ENCODE data around the gene OR10A6. TPM values are rescaled to one million over a fixed set of nuclear protein-coding genes. Genes with fewer than 3 reads are reported as not detected.

OR10A6 gene
- total RNA-seq, 1 donor from 2014 or later: not detected

DNA sequence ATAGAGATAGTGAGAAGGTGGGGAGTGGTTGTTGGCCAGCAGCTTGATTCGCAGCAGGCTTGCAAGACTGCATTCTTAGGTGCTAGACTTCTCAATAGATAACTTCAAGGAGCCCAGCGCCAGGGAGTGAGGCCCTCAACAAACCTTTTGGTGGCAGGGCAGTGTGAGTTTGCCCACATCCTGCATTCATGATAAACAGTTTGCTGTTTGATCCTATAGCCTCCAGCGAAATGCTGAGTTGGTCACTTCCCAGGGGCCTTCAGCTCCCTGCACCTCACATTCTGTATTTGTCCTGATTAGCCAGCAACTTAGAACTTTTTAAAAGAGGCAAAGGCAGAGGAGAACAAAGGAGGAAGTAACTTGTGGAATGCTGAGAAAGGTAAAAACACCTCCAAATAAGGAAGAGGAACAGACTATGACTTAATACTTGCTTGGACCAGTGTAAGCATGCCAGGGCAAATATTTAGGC is 25.1 kb downstream of the OR10A6 start:
- no peak for DNase-seq (ENCODE audit: low read depth)
- TF ChIP-seq, protein P1, sequence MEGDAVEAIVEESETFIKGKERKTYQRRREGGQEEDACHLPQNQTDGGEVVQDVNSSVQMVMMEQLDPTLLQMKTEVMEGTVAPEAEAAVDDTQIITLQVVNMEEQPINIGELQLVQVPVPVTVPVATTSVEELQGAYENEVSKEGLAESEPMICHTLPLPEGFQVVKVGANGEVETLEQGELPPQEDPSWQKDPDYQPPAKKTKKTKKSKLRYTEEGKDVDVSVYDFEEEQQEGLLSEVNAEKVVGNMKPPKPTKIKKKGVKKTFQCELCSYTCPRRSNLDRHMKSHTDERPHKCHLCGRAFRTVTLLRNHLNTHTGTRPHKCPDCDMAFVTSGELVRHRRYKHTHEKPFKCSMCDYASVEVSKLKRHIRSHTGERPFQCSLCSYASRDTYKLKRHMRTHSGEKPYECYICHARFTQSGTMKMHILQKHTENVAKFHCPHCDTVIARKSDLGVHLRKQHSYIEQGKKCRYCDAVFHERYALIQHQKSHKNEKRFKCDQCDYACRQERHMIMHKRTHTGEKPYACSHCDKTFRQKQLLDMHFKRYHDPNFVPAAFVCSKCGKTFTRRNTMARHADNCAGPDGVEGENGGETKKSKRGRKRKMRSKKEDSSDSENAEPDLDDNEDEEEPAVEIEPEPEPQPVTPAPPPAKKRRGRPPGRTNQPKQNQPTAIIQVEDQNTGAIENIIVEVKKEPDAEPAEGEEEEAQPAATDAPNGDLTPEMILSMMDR (conservative IDR thresholded peaks at IDR 0.05; ENCODE audit: low read depth, low read length): no peak
- H3K4me3 ChIP-seq (ENCODE audit: low read depth, low read length): no peak overlapping the region

DNA sequence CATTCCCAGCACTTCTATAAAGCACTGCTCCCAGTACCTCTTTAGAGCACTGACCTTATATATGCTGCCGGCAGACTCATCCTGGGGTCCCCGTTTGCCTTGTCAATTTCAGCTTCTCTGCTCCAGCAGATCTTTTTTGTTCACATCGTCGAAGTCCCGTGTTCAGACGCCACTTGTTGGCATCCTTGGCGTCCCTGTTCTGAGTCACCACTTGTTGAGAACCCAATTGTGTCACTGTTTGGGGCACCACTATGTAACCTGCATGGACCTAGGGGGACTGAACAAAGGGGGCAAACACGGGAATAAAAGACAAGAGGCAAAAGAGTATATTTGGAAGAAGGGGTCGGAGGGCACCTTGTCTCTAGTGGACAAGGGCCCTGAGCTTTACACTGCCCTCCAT is 25.5 kb downstream of the OR10A6 start:
- no peak overlapping the region for H3K4me3 ChIP-seq (ENCODE audit: low read depth, low read length)
- DNase-seq (ENCODE audit: low read depth): no peak
- TF ChIP-seq, protein P1 (conservative IDR thresholded peaks at IDR 0.05; ENCODE audit: low read depth, low read length): no peak

DNA sequence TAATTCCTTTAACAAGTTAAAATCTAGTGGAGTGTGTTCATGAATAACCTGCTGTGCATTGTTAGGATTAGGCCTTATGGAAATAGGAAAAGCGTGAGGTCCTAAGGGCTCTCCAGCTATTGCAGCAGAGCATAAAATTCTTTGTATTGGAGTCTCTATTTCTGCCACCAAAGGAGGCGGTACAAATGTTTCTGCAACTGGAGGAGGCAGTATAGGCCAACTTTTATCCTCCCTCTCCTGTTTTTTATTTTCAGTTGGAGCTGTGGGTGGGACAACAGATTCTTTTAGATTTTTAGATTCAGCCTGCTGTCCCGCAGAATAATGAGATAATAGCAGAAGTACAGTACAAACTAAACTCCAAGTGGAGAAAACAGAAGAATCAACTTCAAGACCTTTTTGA is 26.2 kb downstream of the OR10A6 start:
- H3K4me3 ChIP-seq (ENCODE audit: low read depth, low read length): no peak overlapping the region
- no peak for DNase-seq (ENCODE audit: low read depth)
- TF ChIP-seq, protein P1 (conservative IDR thresholded peaks at IDR 0.05; ENCODE audit: low read depth, low read length): peak; percentile 36

DNA sequence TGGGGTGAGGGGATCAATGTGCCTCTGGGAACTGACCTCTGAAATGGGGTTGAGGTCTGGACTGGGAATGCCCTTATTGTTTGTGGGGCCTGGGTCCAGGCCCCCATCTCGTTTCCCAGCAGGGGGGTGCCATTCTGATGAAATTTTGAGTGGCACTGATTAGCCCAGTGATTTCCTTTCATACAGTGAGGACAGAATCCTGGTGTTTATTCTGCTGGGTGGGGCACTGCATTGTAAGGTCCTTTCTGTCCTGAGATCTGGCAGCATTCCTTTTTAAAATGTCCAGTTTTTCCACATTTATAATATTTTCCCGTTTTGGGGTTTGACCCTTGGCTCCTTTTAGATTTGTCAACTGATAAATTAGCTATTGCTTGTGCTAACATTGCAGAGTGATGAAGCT is 27.1 kb downstream of the OR10A6 start:
- no peak overlapping the region for H3K4me3 ChIP-seq (ENCODE audit: low read depth, low read length)
- TF ChIP-seq, protein P1 (conservative IDR thresholded peaks at IDR 0.05; ENCODE audit: low read depth, low read length): no peak
- DNase-seq (ENCODE audit: low read depth): no peak

DNA sequence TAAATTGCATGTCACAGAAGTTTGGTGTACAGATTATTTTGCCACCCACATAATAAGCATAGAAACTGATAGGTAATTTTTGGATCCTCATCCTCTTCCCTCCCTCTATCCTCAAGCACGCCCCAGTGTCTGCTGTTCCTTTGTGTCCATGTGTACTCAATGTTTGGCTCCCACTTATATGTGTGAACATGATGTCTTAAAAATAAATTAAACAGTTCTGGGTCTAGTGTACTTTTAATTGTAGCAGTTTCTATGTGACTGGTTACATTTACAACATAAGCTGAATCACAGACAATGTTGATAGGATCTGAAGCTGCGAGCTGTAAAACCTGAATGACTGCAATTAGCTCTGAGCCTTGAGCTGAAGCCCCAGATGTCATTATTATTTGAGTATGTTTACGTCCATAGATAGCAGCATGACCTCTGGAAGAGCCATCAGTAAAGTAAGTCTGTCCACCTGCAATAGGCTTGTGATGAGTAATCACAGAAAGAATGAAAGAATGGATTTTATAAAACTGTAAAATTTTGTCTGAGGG is 29.7 kb downstream of the OR10A6 start:
- no peak for DNase-seq (ENCODE audit: low read depth)
- TF ChIP-seq, protein P1 (conservative IDR thresholded peaks at IDR 0.05; ENCODE audit: low read depth, low read length): no peak
- H3K4me3 ChIP-seq (ENCODE audit: low read depth, low read length): no peak overlapping the region

DNA sequence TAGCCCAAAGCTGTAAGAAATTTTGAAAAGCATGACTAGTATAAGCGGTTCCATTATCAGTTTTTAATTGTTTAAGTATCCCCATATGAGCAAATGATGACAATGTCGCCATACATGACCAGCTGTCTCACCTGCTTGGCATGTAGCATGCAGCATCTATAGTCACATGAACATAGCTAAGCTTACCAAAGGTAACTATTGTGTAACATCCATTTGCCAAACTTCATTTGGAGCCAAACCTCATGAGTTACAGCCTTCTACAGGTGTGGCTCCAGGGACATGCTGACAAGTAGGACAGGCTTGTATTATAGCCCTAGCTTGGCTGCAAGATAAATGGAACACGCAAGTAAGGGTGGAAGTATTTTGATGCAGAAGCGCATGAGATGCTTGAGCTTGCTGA is 30.4 kb downstream of the OR10A6 start:
- H3K4me3 ChIP-seq (ENCODE audit: low read depth, low read length): no peak overlapping the region
- no peak for DNase-seq (ENCODE audit: low read depth)
- TF ChIP-seq, protein P1 (conservative IDR thresholded peaks at IDR 0.05; ENCODE audit: low read depth, low read length): no peak

DNA sequence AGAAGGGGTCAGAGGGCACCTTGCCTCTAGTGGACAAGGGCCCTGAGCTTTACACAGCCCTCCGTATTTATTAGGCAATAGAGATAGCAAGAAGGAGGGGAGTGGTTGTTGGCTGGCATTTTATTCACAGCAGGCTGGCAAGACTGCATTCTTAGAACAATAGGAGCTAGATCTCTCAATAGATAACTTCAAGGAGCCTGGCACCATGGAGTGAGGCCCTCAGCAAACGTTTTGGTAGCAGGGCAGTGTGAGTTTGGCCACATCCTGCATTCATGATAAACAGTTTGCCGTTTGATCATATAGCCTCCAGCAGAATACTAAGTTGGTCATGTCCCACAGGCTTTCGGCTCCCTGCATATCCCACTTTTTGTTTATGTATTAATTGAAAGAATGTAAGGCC is 31.6 kb downstream of the OR10A6 start:
- no peak for DNase-seq (ENCODE audit: low read depth)
- H3K4me3 ChIP-seq (ENCODE audit: low read depth, low read length): no peak overlapping the region
- TF ChIP-seq, protein P1 (conservative IDR thresholded peaks at IDR 0.05; ENCODE audit: low read depth, low read length): no peak
